ENCODE data around the gene FAM193A.

Gene FAM193A

DNA sequence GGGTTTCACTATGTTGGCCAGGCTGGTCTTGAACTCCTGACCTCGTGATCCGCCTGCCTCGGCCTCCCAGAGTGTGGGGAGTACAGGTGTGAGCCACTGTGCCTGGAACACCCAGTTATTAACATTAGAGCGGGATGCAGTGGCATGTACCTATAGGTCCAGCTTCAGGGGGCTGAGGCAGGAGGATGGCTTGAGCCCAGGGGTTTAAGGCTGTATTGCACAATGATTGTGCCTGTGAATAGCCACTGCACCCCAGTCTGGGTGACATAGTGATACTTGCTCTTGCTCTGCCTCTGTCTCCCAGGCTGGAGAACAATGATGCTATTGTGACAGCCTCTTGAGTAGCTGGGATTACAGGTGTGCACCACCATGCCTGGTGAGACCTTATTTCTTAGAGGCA is 39.8 kb downstream of the FAM193A start:
- TF ChIP-seq, protein P1, sequence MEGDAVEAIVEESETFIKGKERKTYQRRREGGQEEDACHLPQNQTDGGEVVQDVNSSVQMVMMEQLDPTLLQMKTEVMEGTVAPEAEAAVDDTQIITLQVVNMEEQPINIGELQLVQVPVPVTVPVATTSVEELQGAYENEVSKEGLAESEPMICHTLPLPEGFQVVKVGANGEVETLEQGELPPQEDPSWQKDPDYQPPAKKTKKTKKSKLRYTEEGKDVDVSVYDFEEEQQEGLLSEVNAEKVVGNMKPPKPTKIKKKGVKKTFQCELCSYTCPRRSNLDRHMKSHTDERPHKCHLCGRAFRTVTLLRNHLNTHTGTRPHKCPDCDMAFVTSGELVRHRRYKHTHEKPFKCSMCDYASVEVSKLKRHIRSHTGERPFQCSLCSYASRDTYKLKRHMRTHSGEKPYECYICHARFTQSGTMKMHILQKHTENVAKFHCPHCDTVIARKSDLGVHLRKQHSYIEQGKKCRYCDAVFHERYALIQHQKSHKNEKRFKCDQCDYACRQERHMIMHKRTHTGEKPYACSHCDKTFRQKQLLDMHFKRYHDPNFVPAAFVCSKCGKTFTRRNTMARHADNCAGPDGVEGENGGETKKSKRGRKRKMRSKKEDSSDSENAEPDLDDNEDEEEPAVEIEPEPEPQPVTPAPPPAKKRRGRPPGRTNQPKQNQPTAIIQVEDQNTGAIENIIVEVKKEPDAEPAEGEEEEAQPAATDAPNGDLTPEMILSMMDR (IDR thresholded peaks at IDR 0.05; ENCODE audit: low read depth, low read length) = no peak
- no peak overlapping the region for H3K4me3 ChIP-seq (replicated peaks in 1 of 2; ENCODE audit: low read depth in 2 of 2, low read length in 2 of 2)
- no peak for DNase-seq (ENCODE audit: low read depth in 2 of 2)

DNA sequence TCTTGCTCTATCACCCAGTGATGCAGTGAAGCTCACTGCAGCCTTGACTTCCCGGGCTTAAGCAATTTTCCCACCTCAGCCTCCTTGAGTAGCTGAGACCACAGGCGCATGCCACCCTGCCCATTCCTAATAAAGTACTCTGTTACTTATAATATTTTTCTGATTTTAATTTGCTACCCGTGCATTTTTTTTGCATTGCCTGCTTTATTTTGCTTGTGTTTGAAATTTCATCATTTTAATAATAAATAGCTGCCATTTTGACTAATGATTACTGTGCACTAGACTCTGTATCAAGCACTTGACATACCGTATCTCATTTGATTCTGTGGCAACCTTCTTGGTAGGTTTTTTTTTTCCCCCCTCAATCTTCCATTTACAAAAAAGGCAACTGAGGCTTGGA is 41.7 kb downstream of the FAM193A start:
- TF ChIP-seq, protein P1 (IDR thresholded peaks at IDR 0.05; ENCODE audit: low read depth, low read length) = no peak
- DNase-seq (ENCODE audit: low read depth in 2 of 2) = no peak
- no peak overlapping the region for H3K4me3 ChIP-seq (replicated peaks in 1 of 2; ENCODE audit: low read depth in 2 of 2, low read length in 2 of 2)

DNA sequence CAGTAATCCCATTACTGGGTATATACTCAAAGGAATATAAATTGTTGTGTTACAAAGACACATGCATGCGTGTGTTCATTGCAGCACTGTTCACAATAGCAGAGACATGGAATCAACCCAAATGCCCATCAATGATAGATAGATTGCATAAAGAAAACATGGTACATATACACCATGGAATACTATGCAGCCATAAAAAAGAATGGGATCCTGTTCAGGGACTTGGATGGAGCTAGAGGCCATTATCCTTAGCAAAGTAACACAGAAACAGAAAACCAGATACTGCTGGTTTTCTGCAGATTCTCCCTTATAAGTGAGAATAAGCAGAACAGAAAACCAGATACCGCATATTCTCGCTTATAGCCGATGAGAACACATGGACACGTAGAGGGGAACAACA is 43.5 kb downstream of the FAM193A start:
- no peak for DNase-seq (ENCODE audit: low read depth in 2 of 2)
- TF ChIP-seq, protein P1 (IDR thresholded peaks at IDR 0.05; ENCODE audit: low read depth, low read length) = no peak
- no peak overlapping the region for H3K4me3 ChIP-seq (replicated peaks in 1 of 2; ENCODE audit: low read depth in 2 of 2, low read length in 2 of 2)

DNA sequence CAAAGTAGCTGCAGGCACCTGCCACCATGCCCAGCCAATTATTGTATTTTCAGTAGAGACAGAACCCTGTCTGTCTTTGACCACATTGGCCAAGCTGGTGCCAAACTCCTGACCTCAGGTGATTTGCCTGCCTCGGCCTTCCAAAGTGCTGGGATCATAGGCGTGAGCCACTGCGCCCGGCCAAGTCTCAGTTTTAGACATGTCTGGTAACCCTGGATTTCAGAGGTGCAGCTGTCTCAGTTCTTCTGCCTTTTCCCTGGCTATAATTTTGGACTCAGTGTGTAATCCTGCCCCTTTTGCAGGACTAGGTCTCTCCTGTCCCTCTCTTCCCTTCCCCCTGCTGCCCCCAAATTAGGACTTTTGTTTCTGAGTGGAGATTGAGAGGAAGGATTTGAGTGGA is 46.6 kb downstream of the FAM193A start:
- no peak overlapping the region for H3K4me3 ChIP-seq (replicated peaks in 1 of 2; ENCODE audit: low read depth in 2 of 2, low read length in 2 of 2)
- DNase-seq (ENCODE audit: low read depth in 2 of 2) = no peak
- TF ChIP-seq, protein P1 (IDR thresholded peaks at IDR 0.05; ENCODE audit: low read depth, low read length) = no peak

DNA sequence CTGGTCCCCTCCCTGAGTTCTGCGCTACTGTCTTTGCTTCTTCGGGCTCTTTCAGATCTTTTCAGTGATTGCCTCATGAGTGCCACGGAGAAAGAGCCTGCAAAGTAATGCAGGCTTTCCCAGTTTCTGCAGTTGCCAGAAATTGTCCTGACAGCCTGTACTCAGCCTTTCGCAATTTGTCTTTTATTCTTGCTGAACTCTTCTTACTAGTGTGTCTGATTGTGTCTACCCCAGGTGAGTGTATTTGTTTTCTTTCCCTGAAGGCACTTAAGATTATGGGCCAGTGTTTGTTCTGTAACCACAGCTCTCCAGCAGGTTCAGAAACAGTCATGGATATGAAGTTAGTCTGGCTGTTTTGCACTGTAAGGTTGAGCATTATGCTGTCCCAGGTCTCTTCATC is 47.1 kb downstream of the FAM193A start:
- TF ChIP-seq, protein P1 (IDR thresholded peaks at IDR 0.05; ENCODE audit: low read depth, low read length) = no peak
- DNase-seq (ENCODE audit: low read depth in 2 of 2) = peak; percentile 40 to 58
- no peak overlapping the region for H3K4me3 ChIP-seq (replicated peaks in 1 of 2; ENCODE audit: low read depth in 2 of 2, low read length in 2 of 2)

DNA sequence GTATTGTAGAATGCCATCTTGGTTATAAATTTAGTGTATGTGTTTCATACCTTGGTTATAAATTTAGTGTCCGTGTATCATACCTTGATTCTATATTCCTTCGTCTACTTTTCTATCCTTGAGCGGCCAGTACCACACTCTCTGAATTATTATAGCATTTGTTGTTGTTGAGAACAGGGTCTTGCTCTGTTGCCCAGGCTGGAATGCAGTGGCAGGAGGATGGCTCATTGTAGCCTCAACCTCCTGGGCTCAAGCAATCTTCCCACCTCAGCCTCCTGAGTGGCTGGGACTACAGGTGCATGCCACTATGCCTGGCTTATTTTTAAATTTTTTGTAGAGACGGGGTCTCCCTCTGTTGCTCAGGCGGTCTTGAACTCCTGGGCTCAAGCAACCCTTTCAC is 50.1 kb downstream of the FAM193A start:
- TF ChIP-seq, protein P1 (IDR thresholded peaks at IDR 0.05; ENCODE audit: low read depth, low read length) = no peak
- H3K4me3 ChIP-seq (replicated peaks in 1 of 2; ENCODE audit: low read depth in 2 of 2, low read length in 2 of 2) = no peak overlapping the region
- DNase-seq (ENCODE audit: low read depth in 2 of 2) = no peak

DNA sequence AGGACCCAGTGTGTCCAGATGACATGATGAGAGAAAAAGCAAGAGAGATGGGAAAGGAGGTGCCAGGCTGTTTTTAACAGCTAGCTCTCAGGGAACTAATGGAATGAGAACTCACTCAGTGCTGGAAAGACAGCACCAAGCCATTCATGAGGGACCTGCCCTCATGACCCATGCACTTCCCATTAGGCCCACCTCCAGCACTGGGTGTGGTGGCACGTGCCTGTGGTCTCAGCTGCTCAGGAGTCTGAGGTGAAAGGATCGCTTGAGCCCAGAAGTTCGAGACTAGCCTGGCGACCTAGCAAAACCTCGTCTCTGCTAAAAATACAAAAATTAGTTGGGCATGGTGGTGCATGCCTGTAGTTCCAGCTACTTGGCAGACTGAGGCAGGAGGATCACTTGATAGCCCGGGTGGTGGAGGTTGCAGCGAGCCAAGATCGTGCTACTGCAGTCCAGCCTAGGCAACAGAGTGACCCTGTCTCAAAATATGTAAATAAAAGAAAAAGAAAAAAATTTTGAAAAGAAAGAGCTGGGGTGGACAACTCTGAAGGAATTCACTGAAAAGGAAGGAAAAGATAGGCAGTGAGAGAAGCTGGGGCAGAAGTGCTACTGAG is 50.9 kb downstream of the FAM193A start:
- H3K4me3 ChIP-seq (replicated peaks in 1 of 2; ENCODE audit: low read depth in 2 of 2, low read length in 2 of 2) = no peak overlapping the region
- peak in 1 of 2 donors; percentile 18 for DNase-seq (ENCODE audit: low read depth in 2 of 2)
- TF ChIP-seq, protein P1 (IDR thresholded peaks at IDR 0.05; ENCODE audit: low read depth, low read length) = no peak

Measured in cardiac fibroblast (primary cell).